Small intestine (tissue), 7 donors: ENCODE data around the gene ARFRP1. TPM values are rescaled to one million over a fixed set of nuclear protein-coding genes. Genes with fewer than 3 reads are reported as not detected.

Experiments used
- DNase-seq, 2 donors: peaks; one replicate each; pipeline versions ENCODE4 v3.0.0 to v3.0.0-alpha.2; 2013
- FAIRE-seq: peaks from 2 replicates; lab custom pipeline; 2012; peaks lifted over from hg19 to GRCh38; lab: Jason Lieb, UNC
- H3K27ac ChIP-seq, 3 donors: one replicate each; pipeline ENCODE4 v1.5.1; 2013; ENCODE audit warnings: low read length in 2 of 3, mild to moderate bottlenecking in 2 of 3, control low read depth in 1 of 3, inconsistent platforms in 1 of 3, low read depth in 1 of 3, moderate library complexity in 1 of 3
- H3K27me3 ChIP-seq, 3 donors: one replicate each; pipeline ENCODE4 v1.6.1; 2013; ENCODE audit warnings: low read length in 3 of 3, inconsistent platforms in 1 of 3; ENCODE audit not compliant: control insufficient read depth in 3 of 3, insufficient read depth in 3 of 3
- H3K36me3 ChIP-seq, 3 donors: one replicate each; pipeline ENCODE4 v1.6.1; 2013; ENCODE audit warnings: low read length in 3 of 3, inconsistent platforms in 1 of 3, low read depth in 1 of 3, mild to moderate bottlenecking in 1 of 3, moderate library complexity in 1 of 3; ENCODE audit not compliant: control insufficient read depth in 3 of 3, insufficient read depth in 2 of 3
- H3K4me1 ChIP-seq, 3 donors: one replicate each; pipeline ENCODE4 v1.6.1; 2013; ENCODE audit warnings: low read length in 2 of 3, inconsistent platforms in 1 of 3, low read depth in 1 of 3, mild to moderate bottlenecking in 1 of 3, moderate library complexity in 1 of 3; ENCODE audit not compliant: control insufficient read depth in 3 of 3, insufficient read depth in 2 of 3
- H3K4me3 ChIP-seq, 3 donors: one replicate each; pipeline ENCODE4 v1.5.1; 2013; ENCODE audit warnings: low read length in 3 of 3, control low read depth in 1 of 3, inconsistent platforms in 1 of 3, low read depth in 1 of 3, mild to moderate bottlenecking in 1 of 3, moderate library complexity in 1 of 3
- H3K9me3 ChIP-seq, 2 donors: one replicate each; pipeline ENCODE4 v1.6.1; 2013; ENCODE audit warnings: low read depth in 1 of 2, low read length in 1 of 2; ENCODE audit not compliant: control insufficient read depth in 2 of 2, insufficient read depth in 1 of 2
- WGBS, 3 donors: extraction: QIAGEN DNeasy Blood & Tissue Kit; methylation state at CpG; one replicate each; pipeline ENCODE4 v1.1.7; 2013; 5-methylcytosine and 5-hydroxymethylcytosine counted together
- polyA plus RNA-seq, 4 donors: library from polyadenylated mRNA; stranded (reverse) in 3 of 4; unstranded in 1 of 4; fragments of 200-250 nt in 3 of 4; fragments of 120-200 nt in 1 of 4; gene quantifications; one replicate each; pipeline versions ENCODE4 v1.2.1 to v1.2.3, GENCODE V29; 2013
- donor health status: healthy with polysubstance abuse.
- donor health status: control.
- donor health status: control.
- donor health status: Bipolar disorder and iron deficiency.
- donor health status: healthy.

The ARFRP1 gene
- polyA plus RNA-seq, 4 donors = 21.5 to 78.6 (median 60.8) TPM

GRCh38 chr20:63692436-63693082, 15.2 kb downstream of the ARFRP1 start:
- Histone ChIP-seq H3K4me1 (peaks cover 2 to 13% (median 4%) of the 10 kb centered on the region in 3 donors), H3K27ac (no peak overlapping the region), H3K4me3 (no peak overlapping the region), H3K36me3 (peaks cover 0 to 56% (median 2%) of the 10 kb centered on the region in 3 donors), H3K9me3 (no peaks in the 10 kb centered on the region), H3K27me3 (no peaks in the 10 kb centered on the region)
- 55 to 69% (median 66%) methylated on average over 19 to 20 of the region's 20 CpGs for WGBS, 3 donors
- DNase-seq (peak; percentile 29 to 33), FAIRE-seq (no peak)

- FAIRE-seq (no peak), DNase-seq (no peak)
- H3K9me3 ChIP-seq = no peaks in the 10 kb centered on the region
- no peak overlapping the region for H3K4me3 ChIP-seq
- H3K27ac ChIP-seq = no peak overlapping the region
- H3K36me3 ChIP-seq = peaks cover 0 to 55% (median 2%) of the 10 kb centered on the region in 3 donors
- 35 to 74% (median 46%) methylated on average over 21 of the region's 21 CpGs for WGBS, 3 donors
- no peaks in the 10 kb centered on the region for H3K27me3 ChIP-seq
- peaks cover 2 to 17% (median 5%) of the 10 kb centered on the region in 3 donors for H3K4me1 ChIP-seq
Measured at GRCh38 chr20:63691711-63692435, 15.9 kb downstream of the ARFRP1 start.

GRCh38 chr20:63690898-63691710, 16.7 kb downstream of the ARFRP1 start:
- H3K4me1 ChIP-seq = peaks cover 4 to 17% (median 5%) of the 10 kb centered on the region in 3 donors
- no peaks in the 10 kb centered on the region for H3K9me3 ChIP-seq
- H3K27ac ChIP-seq = peak overlapping the region in 1 of 3 donors; percentile 8
- FAIRE-seq (no peak), DNase-seq (no peak)
- H3K36me3 ChIP-seq = peaks cover 0 to 58% (median 2%) of the 10 kb centered on the region in 3 donors
- H3K27me3 ChIP-seq = no peaks in the 10 kb centered on the region
- no peak overlapping the region for H3K4me3 ChIP-seq
- 35 to 79% (median 55%) methylated on average over 21 to 24 of the region's 24 CpGs for WGBS, 3 donors

- H3K27ac ChIP-seq = no peak overlapping the region
- peaks cover 0 to 55% (median 2%) of the 10 kb centered on the region in 3 donors for H3K36me3 ChIP-seq
- no peaks in the 10 kb centered on the region for H3K27me3 ChIP-seq
- DNase-seq (no peak), FAIRE-seq (no peak)
- WGBS, 3 donors = 69 to 88% (median 73%) methylated on average over 36 to 40 of the region's 40 CpGs
- H3K4me1 ChIP-seq = peaks cover 4 to 16% (median 5%) of the 10 kb centered on the region in 3 donors
- H3K9me3 ChIP-seq = no peaks in the 10 kb centered on the region
- H3K4me3 ChIP-seq = no peak overlapping the region
Measured at GRCh38 chr20:63690003-63690897, 17.5 kb downstream of the ARFRP1 start.

- peaks cover 0 to 46% (median 2%) of the 10 kb centered on the region in 3 donors for H3K36me3 ChIP-seq
- 47 to 89% (median 71%) methylated on average over 29 to 44 of the region's 44 CpGs for WGBS, 3 donors
- FAIRE-seq (no peak), DNase-seq (no peak)
- no peaks in the 10 kb centered on the region for H3K9me3 ChIP-seq
- no peaks in the 10 kb centered on the region for H3K27me3 ChIP-seq
- no peak overlapping the region for H3K4me3 ChIP-seq
- peak overlapping the region in 1 of 3 donors; percentile 95 for H3K27ac ChIP-seq
- peaks cover 4 to 16% (median 5%) of the 10 kb centered on the region in 3 donors for H3K4me1 ChIP-seq
Measured at GRCh38 chr20:63689046-63690002, 18.5 kb downstream of the ARFRP1 start.

GRCh38 chr20:63688228-63689045, 19.3 kb downstream of the ARFRP1 start:
- DNase-seq (no peak), FAIRE-seq (no peak)
- H3K9me3 ChIP-seq = no peaks in the 10 kb centered on the region
- no peaks in the 10 kb centered on the region for H3K27me3 ChIP-seq
- H3K36me3 ChIP-seq = peaks cover 0 to 42% (median 0%) of the 10 kb centered on the region in 3 donors
- peaks cover 4 to 16% (median 5%) of the 10 kb centered on the region in 3 donors for H3K4me1 ChIP-seq
- H3K27ac ChIP-seq = peak overlapping the region in 1 of 3 donors; percentile 95
- no peak overlapping the region for H3K4me3 ChIP-seq
- 74 to 79% (median 77%) methylated on average over 26 to 31 of the region's 31 CpGs for WGBS, 3 donors
